ENCODE results near the gene DLX3. TPM values are rescaled to one million over a fixed set of nuclear protein-coding genes. Genes with fewer than 3 reads are reported as not detected.

Gene DLX3
- total RNA-seq, 1 experiment from 2014 or later: 1.2 TPM

GRCh38 chr17:49973271-49973615 lies 21.8 kb downstream of the DLX3 start:
- H3K79me1 ChIP-seq (ENCODE audit: insufficient read depth, low read depth, low read length, poor library complexity, severe bottlenecking): no peaks in the 10 kb centered on the region
- peaks cover 70% of the 10 kb centered on the region for H3K27me3 ChIP-seq (ENCODE audit: insufficient read depth, low read length)
- no peak for DNase-seq
- H3K27me3 Mint-ChIP-seq (ENCODE audit: low read depth): peaks cover 98% of the 10 kb centered on the region
- H2AFZ ChIP-seq (ENCODE audit: low read length): no peak overlapping the region
- peaks cover 0 to 3% of the 10 kb centered on the region in 2 experiments; a peak in 1 of 5 replicates for H3K9me3 Mint-ChIP-seq
- no peak overlapping the region for H3K18ac ChIP-seq (ENCODE audit: insufficient read length, low read depth, low read length)
- H3K56ac ChIP-seq (ENCODE audit: insufficient read length, low read depth, low read length): no peak overlapping the region
- no peak overlapping the region for H2AK5ac ChIP-seq (ENCODE audit: insufficient read length, low read length)
- no peaks in the 10 kb centered on the region for H3K9me3 ChIP-seq (ENCODE audit: control insufficient read depth, low read depth, low read length)
- no peak overlapping the region for H3K23ac ChIP-seq (ENCODE audit: insufficient read length, low read depth, low read length)
- H2BK20ac ChIP-seq (ENCODE audit: low read depth, low read length, poor library complexity, severe bottlenecking): no peak overlapping the region
- H4K91ac ChIP-seq (ENCODE audit: insufficient read length, low read depth, low read length): no peak overlapping the region
- H3K4me1 ChIP-seq (ENCODE audit: insufficient read depth, low read length): peaks cover 3% of the 10 kb centered on the region
- no peak overlapping the region for H3K27ac Mint-ChIP-seq
- H2BK15ac ChIP-seq (ENCODE audit: low read depth, low read length): no peak overlapping the region
- no peak overlapping the region for H2BK120ac ChIP-seq (ENCODE audit: low read depth, low read length, poor library complexity, severe bottlenecking)
- H4K8ac ChIP-seq (replicated peaks; ENCODE audit: insufficient read length, low read depth, low read length): no peak overlapping the region
- no peaks in the 10 kb centered on the region for H3K79me2 ChIP-seq (ENCODE audit: insufficient read depth, low read length)
- H3K4me3 Mint-ChIP-seq: peak overlapping the region in 1 of 2 experiments; percentile 67; a peak in 3 of 5 replicates
- WGBS (ENCODE audit: extremely low coverage, insufficient read length, low lambda C conversion rate): no CpG with 5 or more reads among the region's 2 CpGs
- no peaks in the 10 kb centered on the region; a peak in 1 of 7 replicates for H3K36me3 Mint-ChIP-seq (ENCODE audit: insufficient read depth in 1 of 3, low read depth in 3 of 3)
- no peak overlapping the region for H2BK12ac ChIP-seq (ENCODE audit: insufficient read length, low read depth, low read length)
- H3T11ph ChIP-seq (ENCODE audit: low read length): no peak overlapping the region
- no peak overlapping the region for H3K27ac ChIP-seq (ENCODE audit: insufficient read length, low read depth, low read length)
- H3K23me2 ChIP-seq (ENCODE audit: insufficient read length, low read depth, low read length, poor library complexity, severe bottlenecking): peaks cover 15% of the 10 kb centered on the region
- H4K5ac ChIP-seq (ENCODE audit: insufficient read length, low read depth, low read length): no peak overlapping the region
- H3K9ac ChIP-seq (ENCODE audit: extremely low read depth, insufficient read length, low read length): no peak overlapping the region
- TF ChIP-seq CTCF (conservative IDR thresholded peaks at IDR 0.05): no peak
- H3K4ac ChIP-seq (ENCODE audit: low read depth, low read length): no peak overlapping the region
- no peak overlapping the region for H2BK5ac ChIP-seq (ENCODE audit: insufficient read length, low read length)
- H3K4me1 Mint-ChIP-seq: peaks cover 37 to 70% of the 10 kb centered on the region in 2 experiments
- H4K20me1 ChIP-seq (ENCODE audit: control insufficient read depth, insufficient read depth, insufficient read length): no peaks in the 10 kb centered on the region
- no peak overlapping the region for H3K14ac ChIP-seq (ENCODE audit: insufficient read depth, low read length)
- H3K4me2 ChIP-seq (ENCODE audit: insufficient read depth, insufficient read length, low read length): peak overlapping the region; percentile 6
